HEK293 (cell line): ENCODE measurements around the gene TAF1B.

Source experiments
- CTCF ChIA-PET: fragments of 350-600 bp; formaldehyde crosslinking; extraction: SDS; loops from one replicate; lab custom pipeline; 2021; ENCODE audit warnings: antibody characterized with exemption; lab: Yijun Ruan, JAX
- POLR2A ChIA-PET: fragments of 300-600 bp; formaldehyde crosslinking; extraction: SDS; loops from one replicate; lab custom pipeline; 2020; ENCODE audit warnings: antibody characterized with exemption, inconsistent platforms; lab: Yijun Ruan, JAX
- H3K27ac ChIP-seq: fragments of 200-500 bp; sonication (Bioruptor generic); 2 replicates; pipeline ENCODE4 v1.5.1; 2014; ENCODE audit warnings: low read depth, low read length, control low read depth, inconsistent platforms; ENCODE audit errors: extremely low read depth
- H3K36me3 ChIP-seq, 2 experiments: fragments of 200-500 bp in 1 of 2; sonication (Bioruptor generic) in 1 of 2; 1 replicate in 1 of 2; 2 replicates in 1 of 2; pipeline ENCODE4 v1.5.1; 2014 to 2017; ENCODE audit warnings: inconsistent platforms in 2 of 2, low read length in 2 of 2; ENCODE audit not compliant: control insufficient read depth in 2 of 2, insufficient read depth in 1 of 2
- H3K4me1 ChIP-seq: fragments of 200-500 bp; sonication (Bioruptor generic); 2 replicates; pipeline ENCODE4 v1.5.1; 2014; ENCODE audit warnings: mild to moderate bottlenecking, low read length, inconsistent platforms; ENCODE audit not compliant: control insufficient read depth, insufficient read depth
- H3K4me3 ChIP-seq: 2 replicates; pipeline ENCODE4 v1.5.1; 2011; ENCODE audit warnings: low read depth, mild to moderate bottlenecking, control low read depth, low read length, moderate library complexity
- H3K9me3 ChIP-seq: fragments of 200-500 bp; sonication (Bioruptor generic); 2 replicates; pipeline ENCODE4 v1.5.1; 2014; ENCODE audit warnings: low read depth, low read length, inconsistent platforms; ENCODE audit not compliant: control insufficient read depth, insufficient read depth
- GLI4 ChIP-seq: fragments of 450-650 bp; formaldehyde crosslinking; IDR thresholded peaks from 2 replicates; pipeline ENCODE4 v1.5.1; 2016; ENCODE audit warnings: missing biosample characterization, missing genetic modification characterization
- KLF16 ChIP-seq: fragments of 450-650 bp; formaldehyde crosslinking; IDR thresholded peaks from 2 replicates; pipeline ENCODE4 v1.5.1; 2017; ENCODE audit warnings: missing biosample characterization, missing genetic modification characterization
- OSR2 ChIP-seq: fragments of 450-650 bp; formaldehyde crosslinking; IDR thresholded peaks from 2 replicates; pipeline ENCODE4 v1.5.1; 2016; ENCODE audit warnings: missing biosample characterization, missing genetic modification characterization
- PRDM10 ChIP-seq: fragments of 450-650 bp; formaldehyde crosslinking; IDR thresholded peaks from 2 replicates; pipeline ENCODE4 v1.5.1; 2016; ENCODE audit warnings: missing biosample characterization, missing genetic modification characterization
- SETDB1 ChIP-seq: IDR thresholded peaks from one replicate; pipeline ENCODE4 v1.6.1; 2017; ENCODE audit warnings: mild to moderate bottlenecking, low read length, moderate library complexity, mixed read lengths; ENCODE audit not compliant: insufficient read length
- TSHZ1 ChIP-seq: fragments of 450-650 bp; formaldehyde crosslinking; IDR thresholded peaks from 2 replicates; pipeline ENCODE4 v1.5.1; 2016; ENCODE audit warnings: missing biosample characterization, missing genetic modification characterization, borderline replicate concordance
- ZNF155 ChIP-seq: fragments of 450-650 bp; formaldehyde crosslinking; IDR thresholded peaks from 2 replicates; pipeline ENCODE4 v1.5.1; 2016; ENCODE audit warnings: missing biosample characterization, missing genetic modification characterization
- ZNF184 ChIP-seq: fragments of 450-650 bp; IDR thresholded peaks from 2 replicates; pipeline ENCODE4 v1.5.1; 2018; ENCODE audit warnings: missing biosample characterization, mild to moderate bottlenecking, missing genetic modification characterization
- ZNF24 ChIP-seq: fragments of 450-650 bp; formaldehyde crosslinking; IDR thresholded peaks from 2 replicates; pipeline ENCODE4 v1.5.1; 2016; ENCODE audit warnings: missing biosample characterization, missing genetic modification characterization
- ZNF266 ChIP-seq: fragments of 450-650 bp; formaldehyde crosslinking; IDR thresholded peaks from 2 replicates; pipeline ENCODE4 v1.5.1; 2016; ENCODE audit warnings: missing biosample characterization, missing genetic modification characterization, low read depth
- ZNF280D ChIP-seq: fragments of 450-650 bp; formaldehyde crosslinking; IDR thresholded peaks from 2 replicates; pipeline ENCODE4 v1.5.1; 2016; ENCODE audit warnings: missing biosample characterization, missing genetic modification characterization
- ZNF391 ChIP-seq: fragments of 450-650 bp; formaldehyde crosslinking; IDR thresholded peaks from 2 replicates; pipeline ENCODE4 v1.5.1; 2016; ENCODE audit warnings: low read depth, missing biosample characterization, missing genetic modification characterization, borderline replicate concordance
- ZNF423 ChIP-seq: fragments of 450-650 bp; formaldehyde crosslinking; IDR thresholded peaks from 2 replicates; pipeline ENCODE4 v1.5.1; 2016; ENCODE audit warnings: missing biosample characterization, missing genetic modification characterization
- ZNF585B ChIP-seq: fragments of 450-650 bp; formaldehyde crosslinking; IDR thresholded peaks from 2 replicates; pipeline ENCODE4 v1.5.1; 2016; ENCODE audit warnings: missing biosample characterization, missing genetic modification characterization
- ZNF621 ChIP-seq: fragments of 450-650 bp; formaldehyde crosslinking; IDR thresholded peaks from 2 replicates; pipeline ENCODE4 v1.5.1; 2017; ENCODE audit warnings: missing biosample characterization, missing genetic modification characterization
- ZSCAN30 ChIP-seq: fragments of 450-650 bp; IDR thresholded peaks from 2 replicates; pipeline ENCODE4 v1.5.1; 2018; ENCODE audit warnings: missing biosample characterization, mild to moderate bottlenecking, missing genetic modification characterization, moderate library complexity

TAF1B gene

GRCh38 chr2:9887513-9887912, 44.2 kb downstream of the TAF1B start:
- POLR2A ChIA-PET: no interaction called here
- H3K27ac ChIP-seq: no peak overlapping the region
- CTCF ChIA-PET: no interaction called here
- H3K4me3 ChIP-seq: no peak overlapping the region
- H3K9me3 ChIP-seq: no peaks in the 10 kb centered on the region
- peaks cover 20 to 54% of the 10 kb centered on the region in 2 experiments for H3K36me3 ChIP-seq
- no peak for TF ChIP-seq GLI4 (tag by site-specific recombination)
- peak; percentile 87 for TF ChIP-seq SETDB1
- no peak for TF ChIP-seq PRDM10 (tag by site-specific recombination)
- TF ChIP-seq ZNF266: no peak
- no peak for TF ChIP-seq ZNF621 (tag by site-specific recombination)
- TF ChIP-seq ZSCAN30 (tag by site-specific recombination): no peak
- no peak for TF ChIP-seq ZNF280D (tag by site-specific recombination)
- no peak for TF ChIP-seq TSHZ1
- no peak for TF ChIP-seq ZNF184 (tag by site-specific recombination)
- no peak for TF ChIP-seq OSR2 (tag by site-specific recombination)
- peak; percentile 17; the same call in 1 of the 2 replicates for TF ChIP-seq ZNF585B (tag by site-specific recombination)
- no peak for TF ChIP-seq ZNF391 (tag by site-specific recombination)
- no peak for TF ChIP-seq KLF16
- TF ChIP-seq ZNF24 (tag by site-specific recombination): no peak
- no peak for TF ChIP-seq ZNF423
- no peaks in the 10 kb centered on the region for H3K4me1 ChIP-seq

GRCh38 chr2:9889812-9890261, 46.6 kb downstream of the TAF1B start:
- H3K9me3 ChIP-seq: no peaks in the 10 kb centered on the region
- H3K27ac ChIP-seq: no peak overlapping the region
- H3K4me1 ChIP-seq: no peaks in the 10 kb centered on the region
- ChIA-PET CTCF (interaction anchor here (0.6 to 0.8 kb wide), 2 partner anchors 76 to 447 kb away, joined by 3 to 6 read pairs; no protein-coding TSS in a partner anchor), POLR2A (interaction anchor here (1.2 kb wide), 1 partner anchor 46 kb away, joined by 3 read pairs; the partner anchor contains the start of gene TAF1B)
- TF ChIP-seq ZNF621 (tag by site-specific recombination) (no peak), ZNF155 (tag by site-specific recombination) (no peak)
- peaks cover 16 to 36% of the 10 kb centered on the region in 2 experiments for H3K36me3 ChIP-seq
- no peak overlapping the region for H3K4me3 ChIP-seq
